HL-60/S4 (cell line): ENCODE data around the gene TGFB1I1.
"Not testable (repeated sequence)": the region's sequence is repeated elsewhere in the genome, so short reads cannot be mapped to it uniquely, and the experiment has no call there.

Source experiments
- in situ Hi-C: fragments of 300-500 bp; cut with MboI; formaldehyde crosslinking; loops from 2 replicates; pipeline ENCODE4 v1.14.3; 2022; ENCODE audit warnings: low sequenced_read_pairs

The TGFB1I1 gene

GRCh38 chr16:31484491-31485171 lies 12.7 kb downstream of the TGFB1I1 start:
- in situ Hi-C loops = no loop called here

GRCh38 chr16:31485571-31485970 lies 13.6 kb downstream of the TGFB1I1 start:
- in situ Hi-C loops = no loop called here

GRCh38 chr16:31486045-31486444 lies 14.1 kb downstream of the TGFB1I1 start:
- in situ Hi-C loops = no loop called here

- in situ Hi-C loops = no loop called here
Measured at GRCh38 chr16:31487071-31487719, 15.2 kb downstream of the TGFB1I1 start.

- in situ Hi-C loops = no loop called here
Measured at GRCh38 chr16:31487720-31488467, 15.9 kb downstream of the TGFB1I1 start.

- in situ Hi-C loops = no loop called here
Measured at GRCh38 chr16:31488468-31489297, 16.7 kb downstream of the TGFB1I1 start.

GRCh38 chr16:31489298-31489564 lies 17.3 kb downstream of the TGFB1I1 start:
- in situ Hi-C loops = no loop called here

- in situ Hi-C loops = no loop called here
Measured at GRCh38 chr16:31489616-31490584, 17.9 kb downstream of the TGFB1I1 start.

GRCh38 chr16:31491778-31492418 lies 19.9 kb downstream of the TGFB1I1 start:
- in situ Hi-C loops = no loop called here

- in situ Hi-C loops = no loop called here
Measured at GRCh38 chr16:31493506-31494125, 21.7 kb downstream of the TGFB1I1 start.

- in situ Hi-C loops = no loop called here
Measured at GRCh38 chr16:31496670-31497069, 24.7 kb downstream of the TGFB1I1 start.

GRCh38 chr16:31498493-31498892 lies 26.5 kb downstream of the TGFB1I1 start:
- in situ Hi-C loops = no loop called here

- in situ Hi-C loops = no loop called here
Measured at GRCh38 chr16:31499928-31500327, 28.0 kb downstream of the TGFB1I1 start.

- in situ Hi-C loops = no loop called here
Measured at GRCh38 chr16:31501226-31501965, 29.4 kb downstream of the TGFB1I1 start.

- in situ Hi-C loops = no loop called here
Measured at GRCh38 chr16:31501966-31502348, 30.0 kb downstream of the TGFB1I1 start.

GRCh38 chr16:31502981-31503380 lies 31.0 kb downstream of the TGFB1I1 start:
- in situ Hi-C loops = no loop called here

- in situ Hi-C loops = not testable (repeated sequence)
Measured at GRCh38 chr16:31503555-31503954, 31.6 kb downstream of the TGFB1I1 start.

GRCh38 chr16:31504159-31504558 lies 32.2 kb downstream of the TGFB1I1 start:
- in situ Hi-C loops = no loop called here

GRCh38 chr16:31505483-31505882 lies 33.5 kb downstream of the TGFB1I1 start:
- in situ Hi-C loops = no loop called here
